Ovary (tissue), 9 donors: ENCODE measurements around the gene CRB2. TPM values are rescaled to one million over a fixed set of nuclear protein-coding genes. Genes with fewer than 3 reads are reported as not detected.

Source experiments
- DNase-seq, 5 donors: peaks; one replicate each; pipeline ENCODE4 v3.0.0-alpha.2; 2019 to 2020
- H3K27ac ChIP-seq, 2 donors: fragments of 200-600 bp; one replicate each; pipeline versions ENCODE4 v1.5.1 to v1.8.0; 2019 to 2022
- H3K27me3 ChIP-seq: fragments of 200-600 bp; one replicate; pipeline ENCODE4 v1.8.0; 2022
- H3K36me3 ChIP-seq: fragments of 200-600 bp; sonication (generic); one replicate; pipeline ENCODE4 v1.5.1; 2019
- H3K4me1 ChIP-seq: one replicate; pipeline ENCODE4 v1.8.1; 2013; ENCODE audit warnings: mild to moderate bottlenecking, moderate library complexity; ENCODE audit not compliant: insufficient read depth
- H3K4me3 ChIP-seq: fragments of 200-600 bp; sonication (generic); one replicate; pipeline ENCODE4 v1.5.1; 2017
- H3K9me3 ChIP-seq, 2 donors: fragments of 200-600 bp in 1 of 2; sonication (generic) in 1 of 2; one replicate each; pipeline versions ENCODE4 v1.5.1 to v1.8.1; 2013 to 2019; ENCODE audit warnings: mild to moderate bottlenecking in 1 of 2, moderate library complexity in 1 of 2
- EP300 ChIP-seq: sonication (generic); formaldehyde crosslinking; IDR thresholded peaks from one replicate; pipeline ENCODE4 v1.6.1; 2017; ENCODE audit warnings: antibody characterized with exemption
- POLR2A ChIP-seq: fragments of 450-650 bp; IDR thresholded peaks from one replicate; pipeline ENCODE4 v1.6.1; 2017; ENCODE audit warnings: antibody characterized with exemption, mild to moderate bottlenecking, moderate library complexity
- WGBS, 3 donors: extraction: QIAGEN DNeasy Blood & Tissue Kit in 1 of 3; methylation state at CpG; one replicate each; pipeline versions ENCODE4 v1.1.5 to v1.1.7; 2013 to 2017; 5-methylcytosine and 5-hydroxymethylcytosine counted together
- intact Hi-C, 4 donors: fragments of 100-400 bp; cut with DNase I; formaldehyde crosslinking; loops; one replicate each; pipeline versions ENCODE4 v1.11.0 to v1.15.1; 2022 to 2023
- polyA plus RNA-seq, 2 donors: library from polyadenylated mRNA; stranded (reverse); fragments of 200-250 nt in 1 of 2; fragments of 350-450 nt in 1 of 2; fragmentation: Illumina TruSeq in 1 of 2; extraction: RNeasy Lipid Tissue Mini Kit (QIAGEN cat#74804) in 1 of 2; gene quantifications; one replicate each; pipeline ENCODE4 v1.2.3, GENCODE V29; 2013 to 2014
- total RNA-seq, 7 donors: library from RNA; depleted of rRNA in 2 of 7; stranded (reverse); fragments of >200 nt in 2 of 7; fragmentation: NEBNext Ultra II Directional in 3 of 7; extraction: Animal tissue kit (Norgen Biotek cat#: 25700) in 3 of 7; gene quantifications; one replicate each; pipeline versions ENCODE4 v1.1.0 to v1.2.4, GENCODE V29; 2016 to 2023
- TF ChIP-seq, protein P1 (sequence below), 3 donors: fragments of 450-650 bp in 2 of 3; fragments of 200-600 bp in 1 of 3; IDR thresholded peaks; one replicate each; pipeline versions ENCODE4 v1.5.1 to v1.8.0; 2016 to 2022; ENCODE audit warnings: antibody characterized with exemption in 3 of 3, mild to moderate bottlenecking in 1 of 3
- donor health status: DM: no; HTN: no; CAD: no; lungs with moderate emphysema.
- donor health status: DM: no; HTN: no; CAD: no.
- donor health status: Bipolar disorder and iron deficiency.
- donor health status: DM: yes; HTN: yes; CAD: no.
- donor health status: DM: no; HTN: no; CAD: no.
- donor health status: DM: yes; HTN: yes; CAD: no.

CRB2 gene
- total and polyA plus RNA-seq, 9 donors, result 0.13 to 20.4 (median 0.48) TPM

DNA sequence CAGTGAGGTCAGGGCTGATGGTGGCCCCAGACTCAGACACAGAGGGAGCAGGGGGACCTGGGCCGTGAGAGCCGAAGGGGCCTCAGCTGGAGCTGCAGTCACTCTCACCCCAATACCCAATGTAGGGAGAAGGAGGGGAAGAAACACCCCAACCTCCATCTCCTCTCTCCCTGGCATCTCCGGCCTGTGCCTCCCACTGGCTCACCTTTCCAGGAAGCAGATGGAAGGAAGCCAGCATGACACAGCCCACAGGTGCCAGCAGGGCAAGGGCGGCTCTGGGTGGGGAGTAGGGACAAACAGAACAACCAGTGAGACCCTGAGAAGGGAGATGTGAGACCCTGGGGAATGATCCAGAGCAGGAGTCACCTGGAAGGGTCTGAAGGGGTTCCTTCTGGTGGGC is 3.0 kb upstream of the CRB2 start:
- no peaks in the 10 kb centered on the region for H3K27me3 ChIP-seq
- TF ChIP-seq EP300, result no peak
- TF ChIP-seq, protein P1, sequence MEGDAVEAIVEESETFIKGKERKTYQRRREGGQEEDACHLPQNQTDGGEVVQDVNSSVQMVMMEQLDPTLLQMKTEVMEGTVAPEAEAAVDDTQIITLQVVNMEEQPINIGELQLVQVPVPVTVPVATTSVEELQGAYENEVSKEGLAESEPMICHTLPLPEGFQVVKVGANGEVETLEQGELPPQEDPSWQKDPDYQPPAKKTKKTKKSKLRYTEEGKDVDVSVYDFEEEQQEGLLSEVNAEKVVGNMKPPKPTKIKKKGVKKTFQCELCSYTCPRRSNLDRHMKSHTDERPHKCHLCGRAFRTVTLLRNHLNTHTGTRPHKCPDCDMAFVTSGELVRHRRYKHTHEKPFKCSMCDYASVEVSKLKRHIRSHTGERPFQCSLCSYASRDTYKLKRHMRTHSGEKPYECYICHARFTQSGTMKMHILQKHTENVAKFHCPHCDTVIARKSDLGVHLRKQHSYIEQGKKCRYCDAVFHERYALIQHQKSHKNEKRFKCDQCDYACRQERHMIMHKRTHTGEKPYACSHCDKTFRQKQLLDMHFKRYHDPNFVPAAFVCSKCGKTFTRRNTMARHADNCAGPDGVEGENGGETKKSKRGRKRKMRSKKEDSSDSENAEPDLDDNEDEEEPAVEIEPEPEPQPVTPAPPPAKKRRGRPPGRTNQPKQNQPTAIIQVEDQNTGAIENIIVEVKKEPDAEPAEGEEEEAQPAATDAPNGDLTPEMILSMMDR (IDR thresholded peaks at IDR 0.05), result no peak
- TF ChIP-seq POLR2A, result no peak
- intact Hi-C loops, result loop anchor here in 1 of 4 donors (10.0 kb wide), 3 partner anchors 268 to 888 kb away; no protein-coding TSS in a partner anchor
- H3K36me3 ChIP-seq, result no peaks in the 10 kb centered on the region
- peak in 1 of 5 donors; percentile 17 for DNase-seq
- peaks cover 2% of the 10 kb centered on the region for H3K4me1 ChIP-seq
- no peak overlapping the region for H3K27ac ChIP-seq
- WGBS, 3 donors, result 74 to 88% (median 87%) methylated on average over 4 of the region's 4 CpGs
- H3K4me3 ChIP-seq, result no peak overlapping the region
- no peaks in the 10 kb centered on the region for H3K9me3 ChIP-seq

DNA sequence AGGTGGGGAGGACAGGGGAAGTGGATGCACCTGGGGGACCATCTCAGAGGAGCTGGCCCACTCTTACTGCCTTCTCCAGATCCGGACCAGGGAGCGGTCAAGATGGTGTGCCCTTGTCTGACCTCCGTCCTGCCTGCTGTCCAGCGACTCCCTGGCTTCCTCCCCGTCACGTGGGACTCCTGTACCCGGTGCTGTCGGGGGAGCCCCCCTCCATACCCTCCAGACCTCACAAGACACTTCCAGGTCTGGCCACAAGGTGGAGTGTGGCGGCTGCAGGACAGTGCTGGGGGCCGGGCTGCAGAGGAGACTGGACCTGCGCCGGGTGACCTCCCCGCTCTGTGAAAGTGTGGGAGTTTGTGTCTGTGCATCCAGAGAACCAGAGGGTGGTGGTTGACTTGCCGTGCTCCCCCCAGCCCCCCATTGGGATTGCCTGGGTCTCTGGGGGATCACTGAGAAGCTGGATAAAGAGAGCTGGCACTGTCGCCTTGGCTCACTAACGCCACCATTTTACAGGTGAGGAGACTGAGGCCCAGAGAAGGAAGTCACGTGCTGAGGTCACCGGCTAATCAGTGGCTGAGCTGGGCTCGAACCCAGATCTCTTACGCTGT is 1.9 kb upstream of the CRB2 start:
- intact Hi-C loops, result loop anchor here in 1 of 4 donors (10.0 kb wide), 3 partner anchors 269 to 889 kb away; no protein-coding TSS in a partner anchor
- peaks cover 2% of the 10 kb centered on the region for H3K4me1 ChIP-seq
- H3K27ac ChIP-seq, result no peak overlapping the region
- no peaks in the 10 kb centered on the region for H3K9me3 ChIP-seq
- H3K4me3 ChIP-seq, result no peak overlapping the region
- no peaks in the 10 kb centered on the region for H3K36me3 ChIP-seq
- no peaks in the 10 kb centered on the region for H3K27me3 ChIP-seq
- WGBS, 3 donors, result 17 to 23% (median 18%) methylated on average over 20 of the region's 20 CpGs
- DNase-seq, result peak; percentile 53 to 71 (median 66)
- TF ChIP-seq, protein P1 (IDR thresholded peaks at IDR 0.05), result peak in 2 of 3 donors; percentile 63 to 77
- no peak for TF ChIP-seq EP300

DNA sequence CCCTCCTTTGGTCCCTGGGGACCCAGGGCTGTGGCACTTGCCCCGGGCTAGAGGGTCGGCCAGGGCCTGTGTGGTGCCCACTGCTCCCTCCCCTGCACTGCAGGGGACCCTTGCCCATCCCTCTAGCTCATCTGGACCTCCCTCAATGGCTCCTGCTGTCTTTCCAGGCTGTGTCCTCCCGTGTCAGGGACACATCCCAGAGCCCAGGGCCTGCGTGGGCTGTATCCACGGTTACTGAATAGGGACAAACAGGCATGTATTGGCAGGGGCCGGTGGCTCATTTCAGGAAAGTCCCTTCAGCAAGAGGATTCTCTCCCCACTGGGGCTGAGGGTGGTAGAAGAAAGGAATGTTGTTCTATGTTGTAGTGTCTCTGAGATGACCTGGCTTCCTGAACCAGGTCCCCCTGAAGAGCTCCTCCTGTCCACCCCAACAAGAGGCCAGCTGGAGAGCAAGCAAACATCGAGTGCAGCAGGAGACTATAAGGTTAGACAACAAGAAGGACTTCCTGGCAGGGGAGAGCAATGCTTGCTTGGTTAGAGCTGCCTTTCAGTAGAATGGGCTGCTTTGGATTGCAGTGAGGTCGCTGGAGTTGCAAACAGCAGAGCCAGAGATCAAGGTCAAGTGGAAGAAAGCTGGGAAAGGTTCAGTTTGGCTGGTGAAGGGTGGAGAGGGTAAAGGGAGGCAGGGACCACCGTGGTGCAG is 1.0 kb upstream of the CRB2 start:
- Histone ChIP-seq H3K4me3 (no peak overlapping the region), H3K27me3 (no peaks in the 10 kb centered on the region), H3K9me3 (no peaks in the 10 kb centered on the region), H3K36me3 (no peaks in the 10 kb centered on the region), H3K27ac (no peak overlapping the region), H3K4me1 (peaks cover 2% of the 10 kb centered on the region)
- DNase-seq, result peak in 2 of 5 donors; percentile 9 to 10
- intact Hi-C loops, result loop anchor here in 1 of 4 donors (10.0 kb wide), 3 partner anchors 270 to 890 kb away; no protein-coding TSS in a partner anchor
- 40 to 52% (median 41%) methylated on average over 9 of the region's 9 CpGs for WGBS, 3 donors
- TF ChIP-seq POLR2A (no peak), EP300 (no peak)
- TF ChIP-seq, protein P1 (IDR thresholded peaks at IDR 0.05), result no peak

DNA sequence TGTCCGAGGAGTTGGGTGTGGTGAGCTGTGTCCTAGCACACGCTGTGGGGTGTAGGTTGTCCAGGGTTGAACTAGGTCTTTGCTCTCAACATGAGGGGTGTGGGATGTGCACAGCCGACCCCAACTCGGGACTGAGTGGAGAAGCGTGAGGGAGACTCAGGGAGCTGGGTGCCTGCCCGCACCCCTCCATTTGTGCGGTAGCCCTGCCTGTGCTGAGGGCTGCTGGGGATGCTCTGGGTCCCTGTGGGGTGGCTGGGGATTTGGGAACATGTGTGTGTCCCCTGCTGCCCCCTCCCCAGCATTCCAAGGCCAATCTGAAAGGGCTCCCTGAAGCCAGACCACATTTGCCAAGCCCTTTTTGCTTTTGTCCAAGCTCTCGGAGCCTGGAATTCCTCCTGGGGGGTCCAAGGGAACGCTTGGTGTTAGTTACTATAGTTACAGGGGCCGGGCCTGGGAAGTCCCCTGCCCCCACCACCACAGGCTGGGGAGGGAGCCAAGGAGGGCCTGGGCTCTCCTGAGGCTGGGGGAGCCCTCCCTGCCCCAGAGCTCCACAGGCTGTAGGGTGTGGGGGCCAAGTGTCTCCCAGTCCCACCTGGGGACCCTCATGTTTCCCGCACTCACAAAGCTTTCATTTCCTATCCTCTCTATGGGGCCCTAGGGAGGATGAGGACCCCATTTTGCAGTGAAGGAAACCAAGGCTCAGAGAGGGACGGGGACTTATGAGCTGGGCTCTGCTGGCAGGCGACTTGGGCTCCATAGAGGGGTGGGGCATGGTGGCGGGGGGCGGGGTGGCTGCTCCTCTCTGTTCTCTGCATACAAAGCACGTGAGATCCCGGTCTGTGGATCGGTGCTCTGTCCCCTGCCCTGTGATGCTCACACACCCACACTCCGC is 1.1 kb downstream of the CRB2 start:
- no peaks in the 10 kb centered on the region for H3K9me3 ChIP-seq
- H3K27me3 ChIP-seq, result no peaks in the 10 kb centered on the region
- intact Hi-C loops, result loop anchor here in 1 of 4 donors (10.0 kb wide), 3 partner anchors 272 to 892 kb away; no protein-coding TSS in a partner anchor
- H3K4me1 ChIP-seq, result peaks cover 2% of the 10 kb centered on the region
- DNase-seq, result no peak
- H3K36me3 ChIP-seq, result no peaks in the 10 kb centered on the region
- no peak overlapping the region for H3K27ac ChIP-seq
- 68 to 71% (median 70%) methylated on average over 17 to 19 of the region's 19 CpGs for WGBS, 3 donors
- H3K4me3 ChIP-seq, result peak overlapping the region; percentile 29
- no peak for TF ChIP-seq POLR2A
- no peak for TF ChIP-seq EP300
- TF ChIP-seq, protein P1 (IDR thresholded peaks at IDR 0.05), result no peak
